ENCODE measurements around the gene FHAD1.

DNA sequence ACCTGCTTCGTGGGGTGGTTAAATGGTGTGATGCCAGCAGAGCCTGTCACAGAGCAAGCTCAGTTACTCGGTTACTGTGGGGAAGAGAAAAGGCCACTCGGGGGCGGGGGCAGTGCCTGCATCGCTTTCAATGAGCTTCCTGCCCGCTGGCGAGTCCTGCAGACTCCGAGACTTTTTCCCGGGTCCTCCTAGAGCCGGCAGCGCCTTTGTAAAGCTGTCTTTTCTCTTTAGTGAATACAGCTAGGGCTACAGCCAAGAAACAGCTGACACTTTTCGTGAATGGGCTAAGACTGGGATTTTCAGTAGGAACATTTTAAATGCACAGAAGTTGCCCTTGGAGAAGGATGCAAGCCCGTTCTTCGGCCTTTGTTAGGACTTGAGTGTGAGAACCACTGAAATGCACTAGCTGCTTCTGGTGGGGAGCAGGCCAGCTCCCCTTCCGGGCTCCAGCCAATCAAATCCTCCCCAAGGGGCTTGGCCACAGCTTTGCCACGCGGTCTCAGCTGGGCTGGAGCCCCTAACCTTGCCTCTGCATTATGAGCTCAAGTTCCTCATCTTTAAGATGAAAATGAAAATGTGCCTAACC lies 139.2 kb downstream of the FHAD1 start:
- TF ChIP-seq, protein P1, sequence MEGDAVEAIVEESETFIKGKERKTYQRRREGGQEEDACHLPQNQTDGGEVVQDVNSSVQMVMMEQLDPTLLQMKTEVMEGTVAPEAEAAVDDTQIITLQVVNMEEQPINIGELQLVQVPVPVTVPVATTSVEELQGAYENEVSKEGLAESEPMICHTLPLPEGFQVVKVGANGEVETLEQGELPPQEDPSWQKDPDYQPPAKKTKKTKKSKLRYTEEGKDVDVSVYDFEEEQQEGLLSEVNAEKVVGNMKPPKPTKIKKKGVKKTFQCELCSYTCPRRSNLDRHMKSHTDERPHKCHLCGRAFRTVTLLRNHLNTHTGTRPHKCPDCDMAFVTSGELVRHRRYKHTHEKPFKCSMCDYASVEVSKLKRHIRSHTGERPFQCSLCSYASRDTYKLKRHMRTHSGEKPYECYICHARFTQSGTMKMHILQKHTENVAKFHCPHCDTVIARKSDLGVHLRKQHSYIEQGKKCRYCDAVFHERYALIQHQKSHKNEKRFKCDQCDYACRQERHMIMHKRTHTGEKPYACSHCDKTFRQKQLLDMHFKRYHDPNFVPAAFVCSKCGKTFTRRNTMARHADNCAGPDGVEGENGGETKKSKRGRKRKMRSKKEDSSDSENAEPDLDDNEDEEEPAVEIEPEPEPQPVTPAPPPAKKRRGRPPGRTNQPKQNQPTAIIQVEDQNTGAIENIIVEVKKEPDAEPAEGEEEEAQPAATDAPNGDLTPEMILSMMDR (IDR thresholded peaks at IDR 0.05), result no peak
- no peak for TF ChIP-seq EP300 (IDR thresholded peaks at IDR 0.05)
- TF ChIP-seq POLR2A (IDR thresholded peaks at IDR 0.05; ENCODE audit: low read depth), result no peak
- no peak for TF ChIP-seq POLR2AphosphoS5 (IDR thresholded peaks at IDR 0.05)

All from esophagus muscularis mucosa (tissue), 4 donors.